Loucy (cell line): Measurements from ENCODE around the gene F2R.

Experiments used
- EZH2phosphoT487 ChIP-seq: fragments of 200-600 bp; IDR thresholded peaks from 2 replicates; pipeline ENCODE4 v1.6.1; 2018; ENCODE audit warnings: antibody characterized with exemption, mild to moderate bottlenecking, moderate library complexity, borderline replicate concordance
- TF ChIP-seq, protein P1 (sequence below): fragments of 200-600 bp; sonication (generic); conservative IDR thresholded peaks from 2 replicates; pipeline ENCODE4 v1.5.1; 2014; ENCODE audit warnings: mild to moderate bottlenecking, antibody characterized with exemption, low read length

DNA sequence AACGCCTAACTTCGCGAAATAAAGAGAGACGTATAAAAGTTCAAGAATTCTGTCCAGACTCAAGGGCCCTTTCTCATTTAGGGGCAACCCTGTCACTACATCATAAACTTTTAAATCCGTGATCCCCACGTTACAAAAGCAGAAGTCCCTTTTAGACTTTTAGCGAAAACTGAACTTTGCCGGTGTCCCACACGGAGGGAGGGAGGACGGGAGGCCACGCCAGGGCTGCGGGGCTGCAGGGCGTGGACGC is 515 bp upstream of the F2R start:
- TF ChIP-seq, protein P1, sequence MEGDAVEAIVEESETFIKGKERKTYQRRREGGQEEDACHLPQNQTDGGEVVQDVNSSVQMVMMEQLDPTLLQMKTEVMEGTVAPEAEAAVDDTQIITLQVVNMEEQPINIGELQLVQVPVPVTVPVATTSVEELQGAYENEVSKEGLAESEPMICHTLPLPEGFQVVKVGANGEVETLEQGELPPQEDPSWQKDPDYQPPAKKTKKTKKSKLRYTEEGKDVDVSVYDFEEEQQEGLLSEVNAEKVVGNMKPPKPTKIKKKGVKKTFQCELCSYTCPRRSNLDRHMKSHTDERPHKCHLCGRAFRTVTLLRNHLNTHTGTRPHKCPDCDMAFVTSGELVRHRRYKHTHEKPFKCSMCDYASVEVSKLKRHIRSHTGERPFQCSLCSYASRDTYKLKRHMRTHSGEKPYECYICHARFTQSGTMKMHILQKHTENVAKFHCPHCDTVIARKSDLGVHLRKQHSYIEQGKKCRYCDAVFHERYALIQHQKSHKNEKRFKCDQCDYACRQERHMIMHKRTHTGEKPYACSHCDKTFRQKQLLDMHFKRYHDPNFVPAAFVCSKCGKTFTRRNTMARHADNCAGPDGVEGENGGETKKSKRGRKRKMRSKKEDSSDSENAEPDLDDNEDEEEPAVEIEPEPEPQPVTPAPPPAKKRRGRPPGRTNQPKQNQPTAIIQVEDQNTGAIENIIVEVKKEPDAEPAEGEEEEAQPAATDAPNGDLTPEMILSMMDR: no peak
- no peak for TF ChIP-seq EZH2phosphoT487
